Measurements from ENCODE around the gene CUEDC1. TPM values are rescaled to one million over a fixed set of nuclear protein-coding genes. Genes with fewer than 3 reads are reported as not detected.

The CUEDC1 gene
- polyA plus RNA-seq, 1 experiment, result 48.5 TPM

GRCh38 chr17:57817299-57817698 is 137.9 kb downstream of the CUEDC1 start:
- DNase-seq (ENCODE audit: low read depth), result no peak
- POLR2A ChIA-PET, result no interaction called here
- no peak for TF ChIP-seq CTCF (IDR thresholded peaks at IDR 0.05; ENCODE audit: insufficient read depth, low read depth, low read length)
- CTCF ChIA-PET, result interaction anchor here (1.0 to 7.5 kb wide), 2 partner anchors 16 to 177 kb away, joined by 3 to 43 read pairs; no protein-coding TSS in a partner anchor
- no peaks in the 10 kb centered on the region for H3K36me3 ChIP-seq (ENCODE audit: control insufficient read depth, insufficient read depth, low read length)
- H3K4me3 ChIP-seq (ENCODE audit: low read depth, low read length), result no peak overlapping the region
- peaks cover 8% of the 10 kb centered on the region for H3K27me3 ChIP-seq (ENCODE audit: control insufficient read depth, insufficient read depth, low read length)

DNA sequence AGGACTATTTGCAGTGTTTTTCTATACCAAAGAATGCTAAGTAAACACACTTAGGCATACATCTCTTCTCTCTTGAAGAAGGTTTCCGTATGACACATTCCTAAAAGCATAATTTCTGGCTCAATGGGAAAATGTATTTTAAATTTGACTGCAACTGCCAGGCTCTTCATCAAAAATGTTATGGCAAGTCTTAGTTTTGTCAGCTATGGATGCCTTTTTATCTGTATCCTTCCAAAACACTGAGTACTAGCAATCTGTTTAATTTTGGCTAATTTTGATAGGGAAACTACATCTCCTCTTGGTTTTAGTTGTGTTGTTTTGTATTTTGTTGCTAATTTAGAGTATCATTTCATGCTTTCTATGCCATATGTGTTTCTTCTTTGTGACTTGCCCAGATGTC is 140.8 kb downstream of the CUEDC1 start:
- Histone ChIP-seq H3K27me3 (ENCODE audit: control insufficient read depth, insufficient read depth, low read length) (peaks cover 8% of the 10 kb centered on the region), H3K36me3 (ENCODE audit: control insufficient read depth, insufficient read depth, low read length) (no peaks in the 10 kb centered on the region), H3K4me3 (ENCODE audit: low read depth, low read length) (no peak overlapping the region)
- CTCF ChIA-PET, result interaction anchor here (0.7 to 1.5 kb wide), 3 partner anchors 19 to 31 kb away, joined by 3 to 5 read pairs (median 3); no protein-coding TSS in a partner anchor
- POLR2A ChIA-PET, result no interaction called here
- TF ChIP-seq CTCF (IDR thresholded peaks at IDR 0.05; ENCODE audit: insufficient read depth, low read depth, low read length), result no peak
- DNase-seq (ENCODE audit: low read depth), result no peak

DNA sequence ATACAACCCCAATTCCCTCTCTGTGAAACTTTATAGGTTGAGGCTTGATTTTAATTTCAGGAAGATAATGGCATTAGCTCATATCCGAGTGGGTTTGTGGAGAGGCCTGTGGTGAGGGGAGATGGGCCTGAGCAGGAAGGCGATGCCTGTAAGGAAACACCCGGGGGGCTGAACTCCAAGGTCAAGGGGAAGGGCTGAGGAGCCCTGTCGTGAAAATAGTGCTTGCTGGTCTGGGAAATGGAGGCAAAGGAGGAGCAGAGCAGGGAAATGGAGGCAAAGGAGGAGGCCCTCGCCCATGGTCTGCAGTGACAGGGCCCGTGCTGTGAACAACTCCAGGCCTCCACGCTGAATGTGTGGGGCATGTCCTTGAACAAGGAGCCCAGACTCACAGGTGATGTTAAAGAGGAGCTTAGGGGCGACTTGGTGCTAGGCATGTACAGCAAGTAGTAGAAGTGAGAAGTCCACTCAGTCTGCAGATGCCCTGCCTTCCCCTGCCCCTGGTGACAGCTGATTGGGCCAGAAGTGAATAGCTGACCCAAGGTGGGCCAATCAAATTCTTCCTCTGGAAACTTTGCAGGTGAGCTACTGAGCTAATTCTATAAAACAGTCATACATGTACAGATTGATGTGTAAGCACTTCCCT is 143.5 kb downstream of the CUEDC1 start:
- ChIA-PET POLR2A (no interaction called here), CTCF (interaction anchor here (1.7 to 2.2 kb wide), 2 partner anchors 10 to 22 kb away, joined by 4 to 9 read pairs; no protein-coding TSS in a partner anchor)
- no peak overlapping the region for H3K4me3 ChIP-seq (ENCODE audit: low read depth, low read length)
- peaks cover 5% of the 10 kb centered on the region for H3K27me3 ChIP-seq (ENCODE audit: control insufficient read depth, insufficient read depth, low read length)
- no peak for TF ChIP-seq CTCF (IDR thresholded peaks at IDR 0.05; ENCODE audit: insufficient read depth, low read depth, low read length)
- H3K36me3 ChIP-seq (ENCODE audit: control insufficient read depth, insufficient read depth, low read length), result no peaks in the 10 kb centered on the region
- DNase-seq (ENCODE audit: low read depth), result no peak

Small RNA genes lying within 50 kb of the gene (small RNA-seq; reads per million reads assigned to genes)
- not detected for gene AC015813.4 (ENCODE audit: insufficient read length, low read depth, low replicate concordance)

Other genes starting within 250 kb of the CUEDC1 start
- gene CCDC182, start 210.1 kb downstream of the CUEDC1 start, polyA plus RNA-seq (2011; rRNA removed), result not detected in 2 replicates
- gene MRPS23, start 105.4 kb downstream of the CUEDC1 start, polyA plus RNA-seq (2011; rRNA removed), result 33.7 and 34.1 TPM in 2 replicates
- 27.3 and 30.2 TPM in 2 replicates for gene VEZF1, start 32.8 kb upstream of the CUEDC1 start, polyA plus RNA-seq (2011; rRNA removed)
- 222 and 236 TPM in 2 replicates for gene SRSF1, start 51.8 kb upstream of the CUEDC1 start, polyA plus RNA-seq (2011; rRNA removed)
- 13.1 and 16.9 TPM in 2 replicates for gene DYNLL2, start 128.0 kb upstream of the CUEDC1 start, polyA plus RNA-seq (2011; rRNA removed)
- not detected in 2 replicates for gene OR4D1, start 193.0 kb upstream of the CUEDC1 start, polyA plus RNA-seq (2011; rRNA removed)
- gene OR4D2, start 211.6 kb upstream of the CUEDC1 start, polyA plus RNA-seq (2011; rRNA removed), result not detected in 2 replicates
- gene EPX, start 237.3 kb upstream of the CUEDC1 start, polyA plus RNA-seq (2011; rRNA removed), result not detected in 2 replicates